HepG2 (cell line): Measurements from ENCODE around the gene MEGF6. TPM values are rescaled to one million over a fixed set of nuclear protein-coding genes. Genes with fewer than 3 reads are reported as not detected.

Source experiments
- CREM ChIP-seq, 2 experiments: sonication (generic) in 1 of 2; formaldehyde crosslinking in 1 of 2; IDR thresholded peaks; 2 replicates each; pipeline versions ENCODE4 v1.4.0 to v1.6.1; 2016 to 2020; ENCODE audit warnings: antibody characterized with exemption in 1 of 2, mild to moderate bottlenecking in 1 of 2, missing genetic modification reagents in 1 of 2
- DPF2 ChIP-seq: sonication (generic); formaldehyde crosslinking; IDR thresholded peaks from 2 replicates; pipeline ENCODE4 v1.4.0; 2020; ENCODE audit warnings: mild to moderate bottlenecking, low read depth, missing genetic modification reagents, borderline replicate concordance
- ERF ChIP-seq: IDR thresholded peaks from 2 replicates; pipeline ENCODE4 v1.6.1; 2018; ENCODE audit warnings: missing biosample characterization, missing genetic modification reagents
- FOXA3 ChIP-seq: IDR thresholded peaks from 2 replicates; pipeline ENCODE4 v1.6.1; 2016; ENCODE audit warnings: missing genetic modification reagents, missing compliant biosample characterization
- MEF2D ChIP-seq: sonication (generic); formaldehyde crosslinking; IDR thresholded peaks from 2 replicates; pipeline ENCODE4 v1.5.1; 2020; ENCODE audit warnings: mild to moderate bottlenecking, missing genetic modification reagents
- MTA3 ChIP-seq: sonication (generic); formaldehyde crosslinking; IDR thresholded peaks from 2 replicates; pipeline ENCODE4 v1.4.0; 2020; ENCODE audit warnings: missing genetic modification reagents
- SMARCC2 ChIP-seq: fragments of 450-650 bp; IDR thresholded peaks from 2 replicates; pipeline ENCODE4 v1.6.1; 2017; ENCODE audit warnings: antibody characterized with exemption, mild to moderate bottlenecking
- SP4 ChIP-seq: sonication (generic); formaldehyde crosslinking; IDR thresholded peaks from 2 replicates; pipeline ENCODE4 v1.8.1; 2023; ENCODE audit warnings: mild to moderate bottlenecking, missing genetic modification reagents
- TGIF2 ChIP-seq: IDR thresholded peaks from 2 replicates; pipeline ENCODE4 v1.6.1; 2016; ENCODE audit warnings: control low read depth, missing compliant biosample characterization
- U2AF2 ChIP-seq: fragments of 200-400 bp; formaldehyde crosslinking; IDR thresholded peaks from 2 replicates; pipeline ENCODE4 v1.6.1; 2017; ENCODE audit warnings: low read depth, mild to moderate bottlenecking, low read length
- ZBTB3 ChIP-seq: sonication (generic); formaldehyde crosslinking; IDR thresholded peaks from 2 replicates; pipeline ENCODE4 v1.4.0; 2020; ENCODE audit warnings: low read depth, mild to moderate bottlenecking, moderate library complexity, missing genetic modification reagents, borderline replicate concordance
- ZBTB38 ChIP-seq: sonication (generic); formaldehyde crosslinking; IDR thresholded peaks from 2 replicates; pipeline ENCODE4 v1.5.1; 2020; ENCODE audit warnings: mild to moderate bottlenecking, missing genetic modification reagents
- ZNF143 ChIP-seq: sonication (generic); formaldehyde crosslinking; IDR thresholded peaks from 2 replicates; pipeline ENCODE4 v1.4.0; 2020; ENCODE audit warnings: missing genetic modification reagents
- ZNF17 ChIP-seq: sonication (generic); formaldehyde crosslinking; IDR thresholded peaks from 2 replicates; pipeline ENCODE4 v1.5.0; 2020; ENCODE audit warnings: mild to moderate bottlenecking, missing genetic modification reagents
- ZNF337 ChIP-seq: sonication (generic); formaldehyde crosslinking; IDR thresholded peaks from 2 replicates; pipeline ENCODE4 v1.5.1; 2020; ENCODE audit warnings: missing genetic modification reagents, low read depth, mild to moderate bottlenecking, borderline replicate concordance
- ZNF354B ChIP-seq: sonication (generic); formaldehyde crosslinking; IDR thresholded peaks from 2 replicates; pipeline ENCODE4 v1.8.0; 2022; ENCODE audit warnings: mild to moderate bottlenecking, missing genetic modification reagents
- ZNF451 ChIP-seq: sonication (generic); formaldehyde crosslinking; IDR thresholded peaks from 2 replicates; pipeline ENCODE4 v1.5.0; 2020; ENCODE audit warnings: mild to moderate bottlenecking, missing genetic modification reagents
- ZNF569 ChIP-seq: sonication (generic); formaldehyde crosslinking; IDR thresholded peaks from 2 replicates; pipeline ENCODE4 v1.5.0; 2020; ENCODE audit warnings: mild to moderate bottlenecking, missing genetic modification reagents, moderate library complexity, borderline replicate concordance
- ZNF570 ChIP-seq: sonication (generic); formaldehyde crosslinking; IDR thresholded peaks from 2 replicates; pipeline ENCODE4 v1.4.0; 2020; ENCODE audit warnings: mild to moderate bottlenecking, missing genetic modification reagents, borderline replicate concordance
- ZNF589 ChIP-seq: sonication (generic); formaldehyde crosslinking; conservative IDR thresholded peaks from 2 replicates; pipeline ENCODE4 v1.8.0; 2022; ENCODE audit warnings: mild to moderate bottlenecking, moderate library complexity, missing genetic modification reagents
- polyA plus RNA-seq, 8 experiments: library from polyadenylated mRNA; depleted of rRNA in 3 of 8; stranded (reverse) in 7 of 8; unstranded in 1 of 8; fragments of >200 nt; fragmentation: Illumina TruSeq in 4 of 8; extraction: Trizol in 4 of 8; gene quantifications; 2 replicates each; pipeline versions ENCODE4 v1.2.1 to v1.2.3, GENCODE V29; 2011 to 2016; ENCODE audit warnings: low read depth in 4 of 8, missing spikeins in 1 of 8, mixed read lengths in 1 of 8; ENCODE audit not compliant: insufficient read depth in 1 of 8
- total RNA-seq, 5 experiments: library from RNA; depleted of rRNA; stranded (reverse); fragments of >200 nt; fragmentation: Illumina TruSeq; extraction: Trizol; gene quantifications; 2 replicates each; pipeline ENCODE4 v1.2.3, GENCODE V29; 2016; ENCODE audit warnings: low read depth in 1 of 5
- TF ChIP-seq, protein P1 (sequence below): sonication (generic); formaldehyde crosslinking; IDR thresholded peaks from 2 replicates; pipeline ENCODE4 v1.8.0; 2022; ENCODE audit warnings: missing genetic modification reagents, mild to moderate bottlenecking, moderate library complexity, borderline replicate concordance
- TF ChIP-seq, protein P2 (sequence below): sonication (generic); formaldehyde crosslinking; IDR thresholded peaks from 2 replicates; pipeline ENCODE4 v1.5.0; 2020; ENCODE audit warnings: missing genetic modification reagents, mild to moderate bottlenecking, borderline replicate concordance
- TF ChIP-seq, protein P3 (sequence below): sonication (generic); formaldehyde crosslinking; IDR thresholded peaks from 2 replicates; pipeline ENCODE4 v1.8.1; 2023; ENCODE audit warnings: missing genetic modification reagents, inconsistent platforms, borderline replicate concordance
- TF ChIP-seq, protein P4 (sequence below): sonication (generic); formaldehyde crosslinking; conservative IDR thresholded peaks from 2 replicates; pipeline ENCODE4 v1.4.0; 2020; ENCODE audit warnings: missing genetic modification reagents

MEGF6 gene
- total and polyA plus RNA-seq, 2 of the 13 experiments (the other 11 are each of a cell fraction or from before 2014, with no cell fraction given): 1.9 TPM

DNA sequence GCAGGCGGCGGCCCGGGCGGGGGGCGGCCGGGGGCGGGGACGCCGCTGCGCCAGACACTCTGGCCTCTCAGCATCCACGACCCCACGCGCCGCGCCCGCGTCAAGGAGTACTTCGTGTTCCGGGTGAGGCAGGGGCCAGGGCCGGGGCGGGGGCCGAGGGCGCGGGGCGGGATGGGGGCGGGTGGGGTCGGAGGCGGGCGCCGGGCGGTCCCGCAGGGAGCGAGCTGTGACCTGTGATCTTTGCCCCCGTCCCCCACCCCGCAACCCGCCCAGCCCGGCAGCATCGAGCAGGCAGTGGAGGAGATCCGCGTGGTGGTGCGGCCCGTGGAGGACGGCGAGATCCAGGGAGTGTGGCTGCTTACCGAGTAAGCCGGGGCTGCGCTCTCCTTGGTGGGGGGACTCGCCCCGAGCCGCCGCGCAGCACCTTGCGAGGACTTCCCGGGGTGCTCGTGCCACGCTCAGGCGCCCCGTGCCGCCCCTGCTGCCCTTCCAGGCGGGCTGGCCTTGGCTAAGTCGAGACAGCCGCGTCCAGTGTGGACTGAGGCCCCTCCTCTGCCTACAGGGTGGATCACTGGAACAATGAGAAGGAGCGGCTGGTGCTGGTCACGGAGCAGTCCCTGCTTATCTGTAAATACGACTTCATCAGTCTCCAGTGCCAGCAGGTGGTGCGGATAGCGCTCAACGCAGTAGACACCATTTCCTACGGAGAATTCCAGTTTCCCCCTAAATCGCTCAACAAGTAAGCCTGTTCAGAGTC is 14.0 kb upstream of the MEGF6 start (continued):
- TF ChIP-seq, protein P1, sequence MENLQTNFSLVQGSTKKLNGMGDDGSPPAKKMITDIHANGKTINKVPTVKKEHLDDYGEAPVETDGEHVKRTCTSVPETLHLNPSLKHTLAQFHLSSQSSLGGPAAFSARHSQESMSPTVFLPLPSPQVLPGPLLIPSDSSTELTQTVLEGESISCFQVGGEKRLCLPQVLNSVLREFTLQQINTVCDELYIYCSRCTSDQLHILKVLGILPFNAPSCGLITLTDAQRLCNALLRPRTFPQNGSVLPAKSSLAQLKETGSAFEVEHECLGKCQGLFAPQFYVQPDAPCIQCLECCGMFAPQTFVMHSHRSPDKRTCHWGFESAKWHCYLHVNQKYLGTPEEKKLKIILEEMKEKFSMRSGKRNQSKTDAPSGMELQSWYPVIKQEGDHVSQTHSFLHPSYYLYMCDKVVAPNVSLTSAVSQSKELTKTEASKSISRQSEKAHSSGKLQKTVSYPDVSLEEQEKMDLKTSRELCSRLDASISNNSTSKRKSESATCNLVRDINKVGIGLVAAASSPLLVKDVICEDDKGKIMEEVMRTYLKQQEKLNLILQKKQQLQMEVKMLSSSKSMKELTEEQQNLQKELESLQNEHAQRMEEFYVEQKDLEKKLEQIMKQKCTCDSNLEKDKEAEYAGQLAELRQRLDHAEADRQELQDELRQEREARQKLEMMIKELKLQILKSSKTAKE (CRISPR knock-in tag): no peak; the same call in 1 of the 2 replicates
- TF ChIP-seq U2AF2 (no peak), ZNF17 (no peak), SP4 (CRISPR knock-in tag) (0 out of 2 replicates have a peak, but pooled peaks have one; percentile 41), FOXA3 (no peak), CREM (IDR thresholded peaks at IDR 0.05) (no peak), CREM (CRISPR knock-in tag; IDR thresholded peaks at IDR 0.05) (no peak), MEF2D (CRISPR knock-in tag) (no peak), ZNF143 (no peak), ZNF354B (CRISPR knock-in tag) (no peak), ZNF451 (CRISPR knock-in tag) (peak; percentile 91), ZBTB3 (CRISPR knock-in tag) (no peak), ZNF570 (CRISPR knock-in tag) (no peak), ZNF589 (CRISPR knock-in tag) (0 out of 2 replicates have a peak, but pooled peaks have one; percentile 43), TGIF2 (CRISPR knock-in tag) (peak; percentile 48; the same call in 1 of the 2 replicates), ZNF337 (no peak), MTA3 (CRISPR knock-in tag) (no peak), DPF2 (no peak), ZBTB38 (peak; percentile 47), ERF (no peak), ZNF569 (CRISPR knock-in tag) (no peak), SMARCC2 (no peak)
- TF ChIP-seq, protein P2, sequence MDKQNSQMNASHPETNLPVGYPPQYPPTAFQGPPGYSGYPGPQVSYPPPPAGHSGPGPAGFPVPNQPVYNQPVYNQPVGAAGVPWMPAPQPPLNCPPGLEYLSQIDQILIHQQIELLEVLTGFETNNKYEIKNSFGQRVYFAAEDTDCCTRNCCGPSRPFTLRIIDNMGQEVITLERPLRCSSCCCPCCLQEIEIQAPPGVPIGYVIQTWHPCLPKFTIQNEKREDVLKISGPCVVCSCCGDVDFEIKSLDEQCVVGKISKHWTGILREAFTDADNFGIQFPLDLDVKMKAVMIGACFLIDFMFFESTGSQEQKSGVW (CRISPR knock-in tag): no peak
- TF ChIP-seq, protein P3, sequence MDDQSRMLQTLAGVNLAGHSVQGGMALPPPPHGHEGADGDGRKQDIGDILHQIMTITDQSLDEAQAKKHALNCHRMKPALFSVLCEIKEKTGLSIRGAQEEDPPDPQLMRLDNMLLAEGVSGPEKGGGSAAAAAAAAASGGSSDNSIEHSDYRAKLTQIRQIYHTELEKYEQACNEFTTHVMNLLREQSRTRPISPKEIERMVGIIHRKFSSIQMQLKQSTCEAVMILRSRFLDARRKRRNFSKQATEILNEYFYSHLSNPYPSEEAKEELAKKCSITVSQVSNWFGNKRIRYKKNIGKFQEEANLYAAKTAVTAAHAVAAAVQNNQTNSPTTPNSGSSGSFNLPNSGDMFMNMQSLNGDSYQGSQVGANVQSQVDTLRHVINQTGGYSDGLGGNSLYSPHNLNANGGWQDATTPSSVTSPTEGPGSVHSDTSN (CRISPR knock-in tag): no peak
- TF ChIP-seq, protein P4, sequence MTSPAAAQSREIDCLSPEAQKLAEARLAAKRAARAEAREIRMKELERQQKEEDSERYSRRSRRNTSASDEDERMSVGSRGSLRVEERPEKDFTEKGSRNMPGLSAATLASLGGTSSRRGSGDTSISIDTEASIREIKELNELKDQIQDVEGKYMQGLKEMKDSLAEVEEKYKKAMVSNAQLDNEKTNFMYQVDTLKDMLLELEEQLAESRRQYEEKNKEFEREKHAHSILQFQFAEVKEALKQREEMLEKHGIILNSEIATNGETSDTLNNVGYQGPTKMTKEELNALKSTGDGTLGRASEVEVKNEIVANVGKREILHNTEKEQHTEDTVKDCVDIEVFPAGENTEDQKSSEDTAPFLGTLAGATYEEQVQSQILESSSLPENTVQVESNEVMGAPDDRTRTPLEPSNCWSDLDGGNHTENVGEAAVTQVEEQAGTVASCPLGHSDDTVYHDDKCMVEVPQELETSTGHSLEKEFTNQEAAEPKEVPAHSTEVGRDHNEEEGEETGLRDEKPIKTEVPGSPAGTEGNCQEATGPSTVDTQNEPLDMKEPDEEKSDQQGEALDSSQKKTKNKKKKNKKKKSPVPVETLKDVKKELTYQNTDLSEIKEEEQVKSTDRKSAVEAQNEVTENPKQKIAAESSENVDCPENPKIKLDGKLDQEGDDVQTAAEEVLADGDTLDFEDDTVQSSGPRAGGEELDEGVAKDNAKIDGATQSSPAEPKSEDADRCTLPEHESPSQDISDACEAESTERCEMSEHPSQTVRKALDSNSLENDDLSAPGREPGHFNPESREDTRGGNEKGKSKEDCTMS (CRISPR knock-in tag): no peak
